ENCODE data around the gene MICAL2. TPM values are rescaled to one million over a fixed set of nuclear protein-coding genes. Genes with fewer than 3 reads are reported as not detected.

The MICAL2 gene
- total and polyA plus RNA-seq, 2 of the 8 experiments (the other 6 are each of a cell fraction or from before 2014, with no cell fraction given) = 1.3 to 4.1 TPM

DNA sequence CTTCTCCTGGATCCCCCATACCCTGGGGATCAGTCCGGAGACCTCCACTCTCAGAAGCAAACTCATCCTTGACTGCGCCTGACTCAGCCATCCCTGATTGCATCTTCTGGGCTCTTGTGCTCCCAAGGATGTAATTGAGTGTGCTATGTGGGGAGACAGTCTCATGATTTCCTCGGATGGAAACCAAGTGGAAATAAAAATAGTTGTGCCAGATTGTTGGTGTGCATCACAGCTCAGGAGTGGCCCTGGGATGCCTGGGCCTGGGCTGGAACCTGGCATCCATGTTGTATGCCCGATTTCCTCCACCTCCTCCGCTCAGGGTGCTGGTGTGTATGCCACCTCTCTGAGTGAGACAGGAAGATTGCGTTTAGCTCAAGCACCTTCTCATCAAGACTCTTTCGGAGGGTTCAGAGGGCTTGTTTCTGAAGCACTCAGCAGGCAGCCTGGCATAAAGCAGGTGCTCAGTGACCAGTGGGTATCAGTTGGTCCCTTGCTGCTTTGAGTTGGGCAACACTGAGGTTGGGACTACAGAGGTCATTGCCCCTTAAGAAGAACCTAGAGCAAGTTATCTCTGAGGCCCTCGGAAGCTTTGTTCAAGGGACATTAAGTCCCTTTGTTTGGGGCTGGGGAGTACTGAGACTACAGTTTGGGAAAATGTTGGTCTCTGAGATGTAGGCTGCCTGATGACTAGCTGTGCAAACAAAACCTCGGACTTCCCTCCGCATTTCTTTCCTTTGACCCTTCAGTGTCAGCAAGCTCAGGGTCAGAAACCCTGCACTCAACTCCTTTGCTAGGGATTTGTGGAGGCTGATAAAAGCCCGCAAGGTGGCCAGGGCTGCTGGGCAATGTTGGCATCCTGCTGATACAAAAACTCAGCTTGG, 24.8 kb upstream of the MICAL2 start (continued):
- no peak for TF ChIP-seq CREB1 (IDR thresholded peaks at IDR 0.05)
- TF ChIP-seq HDAC6 (IDR thresholded peaks at IDR 0.05; ENCODE audit: low read depth, low read length) = no peak
- TF ChIP-seq, protein P1, sequence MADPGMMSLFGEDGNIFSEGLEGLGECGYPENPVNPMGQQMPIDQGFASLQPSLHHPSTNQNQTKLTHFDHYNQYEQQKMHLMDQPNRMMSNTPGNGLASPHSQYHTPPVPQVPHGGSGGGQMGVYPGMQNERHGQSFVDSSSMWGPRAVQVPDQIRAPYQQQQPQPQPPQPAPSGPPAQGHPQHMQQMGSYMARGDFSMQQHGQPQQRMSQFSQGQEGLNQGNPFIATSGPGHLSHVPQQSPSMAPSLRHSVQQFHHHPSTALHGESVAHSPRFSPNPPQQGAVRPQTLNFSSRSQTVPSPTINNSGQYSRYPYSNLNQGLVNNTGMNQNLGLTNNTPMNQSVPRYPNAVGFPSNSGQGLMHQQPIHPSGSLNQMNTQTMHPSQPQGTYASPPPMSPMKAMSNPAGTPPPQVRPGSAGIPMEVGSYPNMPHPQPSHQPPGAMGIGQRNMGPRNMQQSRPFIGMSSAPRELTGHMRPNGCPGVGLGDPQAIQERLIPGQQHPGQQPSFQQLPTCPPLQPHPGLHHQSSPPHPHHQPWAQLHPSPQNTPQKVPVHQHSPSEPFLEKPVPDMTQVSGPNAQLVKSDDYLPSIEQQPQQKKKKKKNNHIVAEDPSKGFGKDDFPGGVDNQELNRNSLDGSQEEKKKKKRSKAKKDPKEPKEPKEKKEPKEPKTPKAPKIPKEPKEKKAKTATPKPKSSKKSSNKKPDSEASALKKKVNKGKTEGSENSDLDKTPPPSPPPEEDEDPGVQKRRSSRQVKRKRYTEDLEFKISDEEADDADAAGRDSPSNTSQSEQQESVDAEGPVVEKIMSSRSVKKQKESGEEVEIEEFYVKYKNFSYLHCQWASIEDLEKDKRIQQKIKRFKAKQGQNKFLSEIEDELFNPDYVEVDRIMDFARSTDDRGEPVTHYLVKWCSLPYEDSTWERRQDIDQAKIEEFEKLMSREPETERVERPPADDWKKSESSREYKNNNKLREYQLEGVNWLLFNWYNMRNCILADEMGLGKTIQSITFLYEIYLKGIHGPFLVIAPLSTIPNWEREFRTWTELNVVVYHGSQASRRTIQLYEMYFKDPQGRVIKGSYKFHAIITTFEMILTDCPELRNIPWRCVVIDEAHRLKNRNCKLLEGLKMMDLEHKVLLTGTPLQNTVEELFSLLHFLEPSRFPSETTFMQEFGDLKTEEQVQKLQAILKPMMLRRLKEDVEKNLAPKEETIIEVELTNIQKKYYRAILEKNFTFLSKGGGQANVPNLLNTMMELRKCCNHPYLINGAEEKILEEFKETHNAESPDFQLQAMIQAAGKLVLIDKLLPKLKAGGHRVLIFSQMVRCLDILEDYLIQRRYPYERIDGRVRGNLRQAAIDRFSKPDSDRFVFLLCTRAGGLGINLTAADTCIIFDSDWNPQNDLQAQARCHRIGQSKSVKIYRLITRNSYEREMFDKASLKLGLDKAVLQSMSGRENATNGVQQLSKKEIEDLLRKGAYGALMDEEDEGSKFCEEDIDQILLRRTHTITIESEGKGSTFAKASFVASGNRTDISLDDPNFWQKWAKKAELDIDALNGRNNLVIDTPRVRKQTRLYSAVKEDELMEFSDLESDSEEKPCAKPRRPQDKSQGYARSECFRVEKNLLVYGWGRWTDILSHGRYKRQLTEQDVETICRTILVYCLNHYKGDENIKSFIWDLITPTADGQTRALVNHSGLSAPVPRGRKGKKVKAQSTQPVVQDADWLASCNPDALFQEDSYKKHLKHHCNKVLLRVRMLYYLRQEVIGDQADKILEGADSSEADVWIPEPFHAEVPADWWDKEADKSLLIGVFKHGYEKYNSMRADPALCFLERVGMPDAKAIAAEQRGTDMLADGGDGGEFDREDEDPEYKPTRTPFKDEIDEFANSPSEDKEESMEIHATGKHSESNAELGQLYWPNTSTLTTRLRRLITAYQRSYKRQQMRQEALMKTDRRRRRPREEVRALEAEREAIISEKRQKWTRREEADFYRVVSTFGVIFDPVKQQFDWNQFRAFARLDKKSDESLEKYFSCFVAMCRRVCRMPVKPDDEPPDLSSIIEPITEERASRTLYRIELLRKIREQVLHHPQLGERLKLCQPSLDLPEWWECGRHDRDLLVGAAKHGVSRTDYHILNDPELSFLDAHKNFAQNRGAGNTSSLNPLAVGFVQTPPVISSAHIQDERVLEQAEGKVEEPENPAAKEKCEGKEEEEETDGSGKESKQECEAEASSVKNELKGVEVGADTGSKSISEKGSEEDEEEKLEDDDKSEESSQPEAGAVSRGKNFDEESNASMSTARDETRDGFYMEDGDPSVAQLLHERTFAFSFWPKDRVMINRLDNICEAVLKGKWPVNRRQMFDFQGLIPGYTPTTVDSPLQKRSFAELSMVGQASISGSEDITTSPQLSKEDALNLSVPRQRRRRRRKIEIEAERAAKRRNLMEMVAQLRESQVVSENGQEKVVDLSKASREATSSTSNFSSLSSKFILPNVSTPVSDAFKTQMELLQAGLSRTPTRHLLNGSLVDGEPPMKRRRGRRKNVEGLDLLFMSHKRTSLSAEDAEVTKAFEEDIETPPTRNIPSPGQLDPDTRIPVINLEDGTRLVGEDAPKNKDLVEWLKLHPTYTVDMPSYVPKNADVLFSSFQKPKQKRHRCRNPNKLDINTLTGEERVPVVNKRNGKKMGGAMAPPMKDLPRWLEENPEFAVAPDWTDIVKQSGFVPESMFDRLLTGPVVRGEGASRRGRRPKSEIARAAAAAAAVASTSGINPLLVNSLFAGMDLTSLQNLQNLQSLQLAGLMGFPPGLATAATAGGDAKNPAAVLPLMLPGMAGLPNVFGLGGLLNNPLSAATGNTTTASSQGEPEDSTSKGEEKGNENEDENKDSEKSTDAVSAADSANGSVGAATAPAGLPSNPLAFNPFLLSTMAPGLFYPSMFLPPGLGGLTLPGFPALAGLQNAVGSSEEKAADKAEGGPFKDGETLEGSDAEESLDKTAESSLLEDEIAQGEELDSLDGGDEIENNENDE (IDR thresholded peaks at IDR 0.05; ENCODE audit: insufficient replicate concordance, low read length) = no peak
- no peak for TF ChIP-seq SUZ12 (IDR thresholded peaks at IDR 0.05; ENCODE audit: low read length)

Data from H1 (cell line).